Daoy (cell line): ENCODE results near the gene ZFPL1. TPM values are rescaled to one million over a fixed set of nuclear protein-coding genes. Genes with fewer than 3 reads are reported as not detected.

Experiments
- DNase-seq: peaks from one replicate; pipeline ENCODE4 v3.0.0-alpha.2; 2015; ENCODE audit warnings: low read depth
- total RNA-seq: library from RNA; depleted of rRNA; stranded (reverse); fragments of >200 nt; shearing (Covaris generic); gene quantifications from 2 replicates; pipeline ENCODE4 v1.2.3, GENCODE V29; 2014

Gene ZFPL1
- total RNA-seq, 1 experiment from 2014 or later, result 36.6 TPM

DNA sequence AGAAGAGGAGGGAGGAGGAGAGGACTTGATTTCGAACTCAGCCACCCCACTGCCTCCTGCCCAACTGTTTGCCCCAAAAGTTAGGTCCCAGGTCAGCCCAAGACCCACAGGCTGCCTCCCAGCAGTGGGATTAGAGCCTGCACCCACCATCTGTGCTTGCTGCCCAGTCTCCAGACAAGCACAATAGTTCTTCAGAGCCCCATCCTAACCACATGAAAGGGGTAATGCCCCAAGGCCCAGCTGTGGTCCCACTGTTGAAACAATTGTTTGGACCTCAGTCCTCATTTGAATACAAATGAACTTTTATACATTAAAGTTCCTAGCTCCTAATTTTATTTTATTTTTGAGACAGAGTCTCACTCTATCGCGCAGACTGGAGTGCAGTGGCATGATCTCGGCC, 6.6 kb downstream of the ZFPL1 start:
- DNase-seq, result no peak

DNA sequence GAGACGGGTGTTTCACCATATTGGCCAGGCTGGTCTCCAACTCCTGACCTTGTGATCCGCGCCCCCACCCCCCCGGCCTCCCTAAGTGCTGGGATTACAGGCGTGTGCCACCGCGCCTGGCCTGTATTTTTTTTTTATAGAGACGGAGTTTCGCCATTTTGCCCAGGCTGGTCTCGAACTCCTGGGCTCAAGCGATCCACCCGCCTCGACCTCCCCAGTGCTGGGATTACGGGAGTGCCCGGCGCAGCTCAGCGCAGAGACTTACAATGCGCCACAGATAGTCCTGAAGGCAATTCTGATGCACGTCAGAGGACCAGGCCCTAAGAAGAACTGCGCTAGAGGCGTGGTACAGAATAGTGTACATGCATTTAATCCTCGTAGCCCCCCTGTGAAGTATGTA, 11.4 kb downstream of the ZFPL1 start:
- no peak for DNase-seq

DNA sequence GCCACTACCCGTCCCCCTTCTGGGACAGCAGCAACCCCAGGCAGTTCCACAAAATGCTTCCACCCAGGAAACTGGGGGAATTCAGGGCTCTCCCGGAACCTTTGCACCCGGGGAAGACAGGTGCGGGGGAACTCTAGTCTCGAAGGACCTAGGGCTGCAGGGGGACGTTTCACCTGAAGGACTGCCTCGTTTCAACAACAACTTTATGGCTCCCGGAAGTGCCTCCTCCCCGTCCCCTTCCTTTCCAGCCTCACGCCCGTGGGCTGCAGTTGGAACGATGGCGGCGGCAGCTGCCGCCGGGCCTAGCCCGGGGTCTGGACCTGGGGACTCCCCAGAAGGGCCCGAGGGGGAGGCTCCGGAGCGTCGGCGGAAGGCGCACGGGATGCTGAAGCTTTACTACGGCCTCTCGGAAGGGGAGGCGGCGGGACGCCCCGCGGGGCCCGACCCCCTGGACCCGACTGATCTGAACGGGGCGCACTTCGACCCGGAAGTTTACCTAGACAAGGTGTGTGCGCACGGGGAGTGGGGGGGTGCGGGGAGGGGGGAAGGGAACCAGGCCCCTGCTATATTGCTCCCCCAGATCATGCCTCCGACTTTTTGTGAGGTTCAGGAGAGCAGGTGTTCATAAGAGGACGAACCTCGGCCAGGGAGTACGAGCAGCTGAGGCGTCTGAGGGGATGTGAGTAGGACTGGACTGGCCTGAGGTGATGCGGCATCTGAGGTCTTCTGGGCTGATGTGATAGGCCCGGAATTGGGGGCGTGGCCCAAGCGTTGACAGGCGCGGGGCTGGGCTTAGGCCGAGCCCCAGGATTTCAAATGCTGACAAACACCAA, 12.2 kb downstream of the ZFPL1 start, which contains the start of gene VPS51:
TSS of gene VPS51 (plus strand) at position 241 of the 833 bp plus-strand sequence. CDS start at position 278, 37 bp downstream.
- peak; percentile 87 for DNase-seq

DNA sequence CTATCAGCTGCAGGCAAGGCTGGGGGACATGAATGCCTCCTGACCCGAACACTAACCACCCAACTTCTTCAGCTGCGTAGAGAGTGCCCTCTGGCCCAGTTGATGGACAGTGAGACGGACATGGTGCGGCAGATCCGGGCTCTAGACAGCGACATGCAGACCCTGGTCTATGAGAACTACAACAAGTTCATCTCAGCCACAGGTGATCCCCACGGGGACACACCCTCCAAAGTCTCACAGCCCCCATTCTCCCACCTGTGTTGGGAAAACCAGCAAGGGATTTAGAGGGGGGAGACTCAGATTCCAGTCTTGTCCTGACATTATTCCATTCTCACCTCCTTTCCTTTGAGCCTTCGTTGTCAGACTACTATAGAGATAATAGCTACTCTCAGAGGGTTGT, 12.9 kb downstream of the ZFPL1 start:
- no peak for DNase-seq

DNA sequence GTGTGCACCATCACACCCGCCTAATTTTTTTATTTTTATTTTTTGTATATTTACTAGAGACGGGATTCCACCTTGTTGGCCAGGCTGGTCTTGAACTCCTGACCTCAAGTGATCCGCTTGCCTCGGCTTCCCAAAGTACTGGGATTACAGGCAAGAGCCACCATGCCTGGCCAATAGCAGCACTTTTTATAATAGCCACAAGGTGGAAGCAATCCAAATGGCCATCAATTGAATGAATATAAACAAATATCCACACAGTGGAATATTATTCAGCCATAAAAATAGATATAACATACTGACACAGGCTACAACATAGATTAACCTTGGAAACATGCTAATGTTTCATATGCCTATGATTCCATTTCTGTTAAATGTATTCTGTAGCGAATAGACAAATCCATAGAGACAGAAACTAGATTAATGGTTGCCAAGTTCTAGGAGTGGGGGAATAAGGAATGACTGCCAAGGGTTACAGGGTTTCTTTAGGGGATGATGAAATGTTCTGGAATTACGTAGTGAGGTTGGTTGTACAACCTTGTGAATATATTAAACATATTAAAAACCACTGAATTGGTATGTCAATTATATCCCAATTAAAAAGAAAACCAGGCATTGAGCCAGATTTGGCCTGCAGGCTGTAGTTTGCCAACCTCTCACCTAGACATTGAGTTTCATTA, 16.8 kb downstream of the ZFPL1 start:
- no peak for DNase-seq

DNA sequence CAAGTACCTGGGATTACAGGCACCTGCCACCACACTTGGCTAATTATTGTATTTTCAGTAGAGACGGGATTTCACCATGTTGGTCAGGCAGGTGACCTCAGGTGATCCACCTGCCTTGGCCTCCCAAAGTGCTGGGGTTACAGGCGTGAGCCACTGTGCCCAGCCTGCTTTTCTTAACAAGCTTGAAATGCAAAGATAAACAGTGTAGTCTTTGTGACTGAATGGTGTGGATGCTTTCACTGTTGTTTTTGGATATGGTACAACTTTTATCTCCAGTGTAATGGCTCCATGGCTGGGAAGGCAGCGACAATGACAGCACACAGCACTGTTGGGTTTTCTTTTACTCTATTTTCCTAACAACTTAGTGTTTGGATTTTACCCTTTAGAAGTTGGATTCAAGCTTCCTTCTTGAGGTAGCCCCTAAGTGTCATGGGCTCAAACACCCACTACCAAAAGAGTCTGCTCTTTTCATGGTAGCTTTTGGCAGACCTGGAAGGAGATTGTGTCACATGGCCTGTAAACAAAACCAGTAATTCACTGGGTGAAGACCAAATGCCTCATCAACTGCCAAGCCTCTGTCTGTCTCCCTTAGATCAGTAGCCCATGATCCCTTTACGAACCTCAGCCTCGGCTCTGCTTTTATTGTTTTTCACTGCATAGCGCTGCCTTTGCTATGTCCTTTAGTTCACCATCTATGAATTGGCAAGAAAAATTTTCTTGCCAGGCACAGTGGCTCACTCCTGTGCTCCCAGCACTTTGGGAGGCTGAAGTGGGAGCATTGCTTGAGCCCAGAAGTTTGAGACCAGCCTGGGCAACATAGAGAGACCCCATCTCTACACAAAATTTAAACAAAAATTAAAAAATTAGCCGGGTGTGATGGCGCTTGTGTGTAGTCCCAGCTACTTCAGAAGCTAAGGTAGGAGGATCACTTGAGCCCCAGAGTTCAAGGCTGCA, 18.4 kb downstream of the ZFPL1 start:
- no peak for DNase-seq

DNA sequence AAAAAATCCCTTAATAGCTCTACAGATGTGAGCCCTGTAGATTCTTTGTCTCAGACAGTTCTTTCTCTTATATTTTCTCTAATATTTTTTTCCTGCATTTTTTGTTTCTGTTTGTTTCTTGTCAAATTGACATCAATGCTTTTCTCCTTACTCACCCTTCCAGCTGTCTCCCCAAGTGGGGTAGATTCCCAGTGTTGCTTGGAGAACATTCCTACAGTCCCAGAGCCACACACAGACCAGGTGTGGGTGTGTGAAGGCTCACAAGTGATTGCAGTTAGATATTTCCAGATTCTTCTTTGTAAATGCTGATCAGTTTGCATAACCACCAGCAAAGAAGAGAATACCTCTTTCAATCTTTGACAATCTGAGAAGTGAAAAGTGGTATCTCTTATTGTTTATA, 19.5 kb downstream of the ZFPL1 start:
- no peak for DNase-seq

DNA sequence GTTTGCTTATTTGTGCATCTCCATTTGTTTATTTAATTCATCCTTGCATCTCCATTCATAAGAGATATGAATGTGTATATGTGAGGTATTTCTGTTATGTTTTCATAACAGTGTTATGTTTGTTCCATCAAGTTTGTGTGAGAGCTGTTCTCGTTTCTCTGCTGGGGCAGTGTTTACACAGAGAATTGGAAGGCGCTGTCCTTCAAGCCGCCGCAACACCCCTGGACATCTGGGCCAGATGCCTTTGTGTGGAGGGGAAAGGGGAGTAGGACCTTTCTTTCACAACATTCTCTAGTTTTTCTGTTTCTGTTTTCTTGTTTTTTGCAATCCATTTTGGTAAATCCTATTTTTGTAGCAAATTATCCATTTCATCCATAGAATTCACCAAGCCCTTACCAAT, 20.6 kb downstream of the ZFPL1 start:
- no peak for DNase-seq

DNA sequence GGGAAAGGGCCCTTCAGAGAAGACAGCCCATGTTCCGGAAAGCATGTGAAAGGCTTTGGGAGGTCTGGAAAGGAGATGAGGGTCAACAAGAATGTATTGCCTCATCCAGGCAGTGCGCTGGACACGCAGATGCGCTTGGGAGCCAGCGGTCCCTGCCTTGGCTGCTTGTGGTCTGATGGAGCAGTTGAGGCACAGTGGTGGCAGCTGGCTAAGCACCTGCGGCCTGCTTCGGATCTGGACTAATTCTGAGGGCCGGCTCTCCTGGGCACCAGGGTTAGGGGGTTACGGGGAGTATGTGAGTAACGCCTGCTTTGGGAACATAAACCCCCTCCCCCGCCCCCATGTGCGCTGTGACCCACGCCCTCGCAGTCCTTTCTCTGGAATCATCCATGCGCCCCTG, 23.1 kb downstream of the ZFPL1 start:
- DNase-seq, result no peak

DNA sequence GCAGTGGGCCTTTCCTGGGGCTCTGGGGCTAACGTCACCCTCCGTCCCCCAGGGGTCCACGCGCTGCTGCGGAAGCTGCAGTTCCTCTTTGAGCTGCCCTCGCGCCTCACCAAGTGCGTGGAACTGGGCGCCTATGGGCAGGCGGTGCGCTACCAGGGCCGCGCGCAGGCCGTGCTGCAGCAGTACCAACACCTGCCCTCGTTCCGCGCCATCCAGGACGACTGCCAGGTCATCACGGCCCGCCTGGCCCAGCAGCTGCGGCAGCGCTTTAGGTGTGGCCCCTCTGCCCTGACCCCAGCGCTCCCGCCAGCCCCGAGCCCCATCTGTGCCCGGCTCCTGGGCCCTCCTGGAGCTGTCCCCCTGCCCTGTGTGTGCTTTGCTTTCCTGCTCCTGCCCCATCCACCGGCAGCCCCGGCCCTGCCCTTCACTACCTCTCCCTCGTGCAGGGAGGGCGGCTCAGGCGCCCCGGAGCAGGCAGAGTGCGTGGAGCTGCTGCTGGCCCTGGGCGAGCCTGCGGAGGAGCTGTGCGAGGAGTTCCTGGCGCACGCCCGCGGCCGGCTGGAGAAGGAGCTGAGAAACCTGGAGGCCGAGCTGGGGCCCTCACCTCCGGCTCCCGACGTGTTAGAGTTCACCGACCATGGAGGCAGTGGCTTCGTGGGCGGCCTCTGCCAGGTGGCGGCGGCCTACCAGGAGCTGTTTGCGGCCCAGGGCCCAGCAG, 23.9 kb downstream of the ZFPL1 start:
- DNase-seq, result no peak

DNA sequence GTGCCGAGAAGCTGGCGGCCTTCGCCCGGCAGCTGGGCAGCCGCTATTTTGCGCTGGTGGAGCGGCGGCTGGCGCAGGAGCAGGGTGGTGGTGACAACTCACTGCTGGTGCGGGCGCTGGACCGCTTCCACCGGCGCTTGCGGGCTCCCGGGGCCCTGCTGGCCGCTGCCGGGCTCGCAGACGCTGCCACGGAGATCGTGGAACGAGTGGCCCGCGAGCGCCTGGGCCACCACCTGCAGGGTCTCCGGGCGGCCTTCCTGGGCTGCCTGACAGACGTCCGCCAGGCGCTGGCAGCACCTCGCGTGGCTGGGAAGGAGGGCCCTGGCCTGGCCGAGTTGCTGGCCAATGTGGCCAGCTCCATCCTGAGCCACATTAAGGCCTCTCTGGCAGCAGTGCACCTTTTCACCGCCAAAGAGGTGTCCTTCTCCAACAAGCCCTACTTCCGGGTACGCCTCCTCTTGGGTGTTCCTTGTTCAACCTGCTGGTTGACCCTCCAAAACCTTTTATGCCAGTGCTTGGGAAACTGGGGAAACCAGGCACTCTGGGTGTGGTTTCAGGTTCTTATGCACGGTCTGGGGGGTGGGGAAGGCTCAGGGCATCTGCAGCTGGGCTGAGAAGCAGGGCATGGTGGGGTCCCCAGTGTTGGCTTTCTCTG, 24.6 kb downstream of the ZFPL1 start:
- DNase-seq, result no peak

DNA sequence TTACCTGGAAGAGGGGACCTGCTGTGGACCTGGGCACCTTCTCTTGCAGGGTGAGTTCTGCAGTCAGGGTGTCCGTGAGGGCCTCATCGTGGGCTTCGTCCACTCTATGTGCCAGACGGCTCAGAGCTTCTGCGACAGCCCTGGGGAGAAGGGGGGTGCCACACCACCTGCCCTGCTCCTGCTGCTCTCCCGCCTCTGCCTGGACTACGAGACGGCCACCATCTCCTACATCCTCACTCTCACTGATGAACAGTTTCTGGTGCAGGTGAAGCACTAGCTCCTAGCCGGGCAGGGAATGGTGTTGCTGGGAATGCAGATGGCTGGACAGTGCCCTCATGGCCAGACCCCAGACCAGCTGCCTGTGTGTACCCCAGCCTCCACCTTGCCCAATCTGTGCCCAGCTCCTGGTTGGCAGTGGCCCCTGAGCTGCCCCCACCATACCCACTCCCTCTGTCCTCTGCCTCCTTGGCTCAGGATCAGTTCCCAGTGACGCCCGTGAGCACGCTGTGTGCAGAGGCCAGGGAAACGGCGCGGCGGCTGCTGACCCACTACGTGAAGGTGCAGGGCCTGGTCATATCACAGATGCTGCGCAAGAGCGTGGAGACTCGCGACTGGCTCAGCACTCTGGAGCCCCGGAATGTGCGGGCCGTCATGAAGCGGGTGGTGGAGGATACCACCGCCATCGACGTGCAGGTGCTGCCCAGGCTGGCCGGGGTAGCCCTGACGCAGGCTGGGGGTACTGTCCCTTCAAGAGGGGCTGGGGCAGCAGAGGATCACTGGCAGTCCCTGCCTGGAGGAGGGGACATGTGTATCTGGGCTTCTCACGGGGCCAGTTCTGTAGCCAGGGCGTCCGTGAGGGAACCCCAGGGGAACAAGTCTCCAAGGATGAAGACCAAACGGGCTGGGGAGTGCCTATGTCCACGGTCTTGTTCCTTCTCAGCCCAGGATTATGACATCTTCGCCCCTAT, 25.5 kb downstream of the ZFPL1 start:
- DNase-seq, result no peak

DNA sequence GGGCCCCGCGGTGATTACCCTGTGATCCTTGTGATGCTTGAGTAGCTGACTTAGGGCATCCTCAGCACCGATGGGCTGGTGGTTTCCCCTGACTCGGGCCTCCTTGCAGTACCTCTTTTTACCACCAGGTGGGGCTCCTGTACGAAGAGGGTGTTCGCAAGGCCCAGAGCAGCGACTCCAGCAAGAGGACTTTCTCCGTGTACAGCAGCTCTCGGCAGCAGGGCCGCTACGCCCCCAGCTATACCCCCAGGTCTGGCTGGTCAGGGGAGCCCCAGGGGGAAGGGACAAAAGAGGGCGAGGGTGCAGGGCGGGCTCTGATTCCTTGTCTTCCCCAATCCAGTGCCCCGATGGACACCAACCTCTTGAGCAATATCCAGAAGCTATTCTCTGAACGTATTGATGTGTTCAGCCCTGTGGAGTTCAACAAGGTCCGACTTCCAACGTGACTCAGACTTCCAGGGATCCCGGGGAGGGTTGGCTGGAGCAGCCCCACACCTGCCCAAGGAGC, 26.4 kb downstream of the ZFPL1 start:
- peak; percentile 77 for DNase-seq

DNA sequence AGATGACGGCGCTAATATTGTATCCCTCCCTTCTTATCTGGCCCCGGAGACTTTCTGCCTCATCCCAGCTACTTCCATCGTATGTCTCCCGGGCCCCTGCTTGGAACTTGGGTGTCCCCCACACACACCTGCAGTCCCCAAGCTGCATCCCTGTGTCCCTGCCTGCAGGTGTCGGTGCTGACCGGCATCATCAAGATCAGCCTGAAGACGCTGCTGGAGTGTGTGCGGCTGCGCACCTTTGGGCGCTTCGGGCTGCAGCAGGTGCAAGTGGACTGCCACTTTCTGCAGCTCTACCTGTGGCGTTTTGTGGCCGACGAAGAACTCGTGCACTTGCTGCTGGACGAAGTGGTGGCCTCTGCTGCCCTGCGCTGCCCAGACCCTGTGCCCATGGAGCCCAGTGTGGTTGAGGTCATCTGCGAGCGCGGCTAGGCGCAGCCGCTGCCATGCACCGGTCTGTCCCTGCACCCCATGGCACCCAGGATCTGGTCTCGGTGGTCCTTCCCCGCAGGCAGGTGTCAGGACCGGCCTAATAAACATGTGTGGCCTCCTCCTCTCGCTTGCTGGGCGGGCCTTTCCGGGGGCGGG, 27.2 kb downstream of the ZFPL1 start:
- no peak for DNase-seq

DNA sequence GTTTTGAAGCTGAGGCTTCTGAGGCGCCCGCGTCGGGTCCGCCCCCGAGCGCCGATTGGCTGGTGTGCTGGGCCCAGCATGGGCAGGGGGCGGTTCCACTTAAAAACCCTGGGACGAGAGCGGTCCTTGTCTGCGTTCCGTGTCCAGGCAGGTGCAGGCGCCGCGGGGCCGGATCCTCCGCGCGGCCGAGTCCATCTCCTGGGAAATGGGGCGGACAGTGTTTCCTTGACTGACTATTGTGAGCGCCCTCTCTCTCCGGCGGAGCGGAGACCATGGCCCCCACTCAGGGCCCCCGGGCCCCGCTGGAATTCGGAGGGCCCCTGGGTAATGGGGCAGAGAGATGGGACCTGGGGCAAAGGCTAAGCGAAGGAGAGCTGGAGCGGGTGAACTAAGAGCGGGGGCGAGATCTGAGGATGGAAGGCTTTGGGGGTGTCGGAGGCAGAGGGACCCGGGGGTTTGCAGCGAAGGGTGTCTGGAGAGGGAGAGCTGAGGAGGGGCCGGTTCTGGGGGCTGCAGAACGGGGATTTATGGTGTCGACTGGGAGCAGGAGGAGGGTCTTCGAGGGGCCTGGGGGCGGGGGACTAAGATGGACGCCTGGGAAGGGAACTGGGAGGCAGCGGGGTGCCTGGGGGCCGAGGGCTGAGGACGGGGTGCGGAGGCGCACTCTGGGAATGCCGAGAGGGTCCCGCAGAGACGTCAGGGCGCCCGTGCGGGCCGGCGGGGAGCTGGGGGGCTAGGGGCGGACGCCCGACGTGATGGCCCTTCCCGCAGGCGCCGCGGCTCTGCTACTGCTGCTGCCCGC, 27.9 kb downstream of the ZFPL1 start, which contains the start of gene TM7SF2:
TSS of gene TM7SF2 (plus strand) at position 129 of the 802 bp plus-strand sequence. CDS start at position 273, 144 bp downstream.
- DNase-seq, result peak; percentile 94

DNA sequence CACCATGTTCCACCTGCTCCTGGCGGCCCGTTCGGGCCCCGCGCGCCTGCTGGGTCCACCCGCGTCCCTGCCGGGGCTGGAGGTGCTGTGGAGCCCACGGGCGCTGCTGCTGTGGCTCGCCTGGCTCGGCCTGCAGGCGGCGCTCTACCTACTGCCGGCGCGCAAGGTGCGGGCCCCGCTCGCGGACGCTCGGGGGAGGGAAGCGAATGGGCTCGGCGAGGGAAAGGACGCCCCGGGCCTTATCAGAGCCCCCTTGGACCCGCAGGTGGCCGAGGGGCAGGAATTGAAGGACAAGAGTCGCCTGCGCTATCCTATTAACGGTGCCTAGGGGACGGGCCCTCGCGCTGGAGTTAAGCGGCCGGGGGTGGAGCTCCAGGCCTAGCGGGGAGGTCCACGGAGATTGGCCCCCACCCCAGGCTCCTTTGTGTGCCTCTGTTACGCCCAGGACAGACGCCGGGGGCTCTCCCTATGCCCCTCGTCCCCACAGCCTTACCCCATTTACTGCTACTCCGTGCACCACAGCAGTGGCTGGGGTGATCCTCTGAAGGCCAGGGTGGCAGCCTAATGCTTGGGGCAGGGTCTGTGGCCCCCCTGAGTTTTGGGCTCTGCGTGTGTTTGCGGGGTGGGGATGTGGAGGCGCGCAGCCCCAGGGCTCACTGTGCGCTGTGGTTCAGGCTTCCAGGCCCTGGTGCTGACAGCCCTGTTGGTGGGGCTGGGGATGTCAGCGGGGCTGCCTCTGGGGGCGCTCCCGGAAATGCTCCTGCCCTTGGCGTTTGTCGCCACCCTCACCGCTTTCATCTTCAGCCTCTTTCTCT, 28.7 kb downstream of the ZFPL1 start:
- DNase-seq, result peak; percentile 34

DNA sequence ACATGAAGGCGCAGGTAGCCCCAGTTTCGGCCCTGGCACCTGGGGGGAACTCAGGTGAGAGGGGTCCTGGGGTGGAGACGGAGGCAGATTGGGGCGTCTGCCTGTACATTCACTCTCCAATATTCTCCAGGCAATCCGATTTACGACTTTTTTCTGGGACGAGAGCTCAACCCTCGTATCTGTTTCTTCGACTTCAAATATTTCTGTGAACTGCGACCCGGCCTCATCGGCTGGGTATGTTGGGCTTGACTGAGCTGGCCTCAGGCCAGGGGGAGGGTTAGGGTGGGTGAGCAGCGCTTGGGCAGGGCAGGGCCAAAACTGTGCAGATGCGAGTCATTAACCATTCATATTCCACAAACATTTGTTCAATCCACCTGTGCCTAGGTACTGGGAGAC, 29.3 kb downstream of the ZFPL1 start:
- no peak for DNase-seq
